ENCODE data around the gene CDC23.
"Not testable (repeated sequence)": the region's sequence is repeated elsewhere in the genome, so short reads cannot be mapped to it uniquely, and the experiment has no call there.

CDC23 gene

GRCh38 chr5:138213161-138214029 is at the start of gene CDC23:
Gene CDC23 (minus strand): TSS chr5:138213323. CDS start chr5:138213312, 11 bp downstream.
- DNase-seq: peak; percentile 99

DNA sequence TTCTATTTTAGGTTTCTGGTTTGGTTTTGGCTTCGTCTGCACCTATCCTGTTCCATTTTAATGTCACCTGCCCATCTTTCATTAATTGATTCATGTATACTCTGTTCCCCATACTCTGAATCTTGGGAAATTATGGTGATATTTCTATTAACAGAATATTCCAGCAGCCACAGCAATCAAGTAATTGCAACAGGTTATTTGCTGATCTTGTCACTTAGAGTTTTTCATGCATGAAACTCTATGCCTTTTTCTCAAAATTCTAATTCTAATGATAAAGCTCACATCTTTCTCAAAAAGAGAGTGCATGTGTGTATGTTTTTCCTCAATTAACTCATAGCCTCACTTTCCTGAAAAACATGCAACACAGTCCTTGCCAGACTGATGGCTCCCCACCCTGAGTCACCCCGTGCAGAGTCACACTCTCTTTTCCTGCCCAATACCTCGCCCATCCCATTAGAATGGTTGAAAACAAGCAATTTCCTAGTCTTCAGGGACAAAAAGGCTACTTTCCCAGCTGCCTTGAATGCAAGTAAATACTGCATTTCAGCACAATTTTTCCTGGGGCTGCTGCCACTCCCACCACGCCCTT is 45.7 kb upstream of the CDC23 start:
- DNase-seq: no peak

DNA sequence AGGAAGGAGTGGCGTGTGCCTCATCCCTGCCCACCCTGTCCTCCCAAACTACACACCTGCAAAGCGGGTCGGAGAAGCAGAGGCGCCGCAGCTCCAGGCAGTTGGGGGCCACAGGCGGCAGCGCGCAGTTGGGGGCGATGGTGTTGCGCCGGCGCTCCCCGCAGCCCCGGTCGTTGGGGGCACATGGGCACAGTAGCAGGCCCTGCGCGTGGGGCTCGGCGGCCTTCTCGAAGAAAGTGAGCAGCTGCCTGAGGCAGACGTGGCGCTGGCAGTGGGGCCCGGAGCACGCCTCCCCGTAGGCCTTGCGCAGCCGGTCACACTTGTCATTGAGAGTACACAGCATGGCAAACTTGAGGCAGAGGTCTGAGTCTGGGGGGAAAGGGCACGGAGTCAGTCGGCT is 44.5 kb upstream of the CDC23 start:
- no peak for DNase-seq

DNA sequence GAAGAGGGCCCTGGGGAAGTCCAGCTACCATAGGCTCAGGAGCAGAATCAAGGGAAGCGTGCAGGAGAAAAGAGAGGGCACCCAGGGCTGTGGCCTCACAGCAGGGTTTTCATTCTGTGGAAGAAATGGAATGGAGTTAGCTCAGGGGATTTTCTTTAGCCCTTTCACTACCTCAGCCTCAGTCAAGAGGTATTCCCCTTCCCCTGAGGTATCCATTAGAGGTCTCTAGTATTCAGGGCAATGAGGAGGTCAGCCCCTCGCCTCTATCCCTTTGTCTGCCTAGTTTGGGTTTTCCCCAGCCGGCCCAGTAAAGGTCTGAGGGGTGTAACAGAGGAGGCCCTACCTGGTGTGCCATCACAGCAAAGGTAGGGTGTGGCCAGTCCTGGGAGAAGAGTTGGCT is 39.8 kb upstream of the CDC23 start:
- DNase-seq: no peak

DNA sequence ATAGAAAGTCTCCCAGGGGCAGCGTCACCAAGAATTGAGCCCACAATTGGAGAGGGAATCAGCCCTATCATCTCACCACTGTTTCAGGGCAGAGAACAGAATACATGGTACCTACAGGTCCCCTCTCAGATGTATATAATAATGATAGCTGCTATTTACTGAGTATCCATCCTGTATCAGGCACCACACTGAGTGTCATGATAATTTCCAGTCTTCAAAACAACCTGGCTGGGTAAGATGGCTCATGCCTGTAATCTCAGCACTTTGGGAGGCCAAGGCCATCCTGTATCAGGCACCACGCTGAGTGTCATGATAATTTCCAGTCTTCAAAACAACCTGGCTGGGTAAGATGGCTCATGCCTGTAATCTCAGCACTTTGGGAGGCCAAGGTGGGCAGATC is 34.7 kb upstream of the CDC23 start:
- DNase-seq: not testable (repeated sequence)

GRCh38 chr5:138246822-138247221 is 33.7 kb upstream of the CDC23 start:
- DNase-seq: no peak

GRCh38 chr5:138246334-138246733 is 33.2 kb upstream of the CDC23 start:
- DNase-seq: no peak

DNA sequence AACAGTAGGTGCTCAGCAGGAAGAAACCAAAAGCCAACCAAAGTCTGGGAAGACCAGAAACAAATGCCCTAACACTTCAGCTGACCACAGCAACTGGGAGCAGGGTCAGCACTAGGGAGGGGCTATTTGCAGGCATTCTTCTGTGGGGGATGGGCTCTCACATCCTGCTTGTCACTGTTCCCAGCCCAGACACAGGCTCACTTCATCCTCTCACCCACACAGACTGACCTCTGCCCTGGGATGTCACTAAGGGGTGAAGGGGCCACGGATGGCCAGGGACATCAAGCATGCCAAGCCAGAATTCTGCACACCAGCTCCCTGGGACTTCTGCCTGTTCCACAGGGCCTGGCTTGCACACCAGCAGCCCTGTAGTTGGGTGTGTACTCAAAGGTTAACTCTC is 32.6 kb upstream of the CDC23 start:
- DNase-seq: no peak

DNA sequence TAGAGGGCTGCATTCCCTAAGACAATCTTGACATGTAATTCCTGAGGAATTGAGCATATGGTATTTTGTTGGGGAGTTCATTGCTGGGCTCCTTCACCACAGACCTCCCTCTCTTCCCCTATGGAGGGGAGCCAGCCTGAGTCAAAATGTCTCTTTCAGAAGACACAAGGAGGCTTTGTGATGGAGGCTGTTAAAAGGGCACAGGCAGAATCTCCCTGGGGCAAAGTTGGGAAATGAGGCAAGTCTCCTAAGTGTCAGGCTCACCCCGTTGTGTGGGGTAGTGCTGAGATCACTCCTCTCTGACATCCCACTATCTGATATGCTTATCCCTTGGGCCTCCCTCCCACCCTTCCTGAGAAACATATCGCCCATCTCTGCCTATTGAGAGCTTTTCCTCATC is 30.7 kb upstream of the CDC23 start:
- peak; percentile 8 for DNase-seq

DNA sequence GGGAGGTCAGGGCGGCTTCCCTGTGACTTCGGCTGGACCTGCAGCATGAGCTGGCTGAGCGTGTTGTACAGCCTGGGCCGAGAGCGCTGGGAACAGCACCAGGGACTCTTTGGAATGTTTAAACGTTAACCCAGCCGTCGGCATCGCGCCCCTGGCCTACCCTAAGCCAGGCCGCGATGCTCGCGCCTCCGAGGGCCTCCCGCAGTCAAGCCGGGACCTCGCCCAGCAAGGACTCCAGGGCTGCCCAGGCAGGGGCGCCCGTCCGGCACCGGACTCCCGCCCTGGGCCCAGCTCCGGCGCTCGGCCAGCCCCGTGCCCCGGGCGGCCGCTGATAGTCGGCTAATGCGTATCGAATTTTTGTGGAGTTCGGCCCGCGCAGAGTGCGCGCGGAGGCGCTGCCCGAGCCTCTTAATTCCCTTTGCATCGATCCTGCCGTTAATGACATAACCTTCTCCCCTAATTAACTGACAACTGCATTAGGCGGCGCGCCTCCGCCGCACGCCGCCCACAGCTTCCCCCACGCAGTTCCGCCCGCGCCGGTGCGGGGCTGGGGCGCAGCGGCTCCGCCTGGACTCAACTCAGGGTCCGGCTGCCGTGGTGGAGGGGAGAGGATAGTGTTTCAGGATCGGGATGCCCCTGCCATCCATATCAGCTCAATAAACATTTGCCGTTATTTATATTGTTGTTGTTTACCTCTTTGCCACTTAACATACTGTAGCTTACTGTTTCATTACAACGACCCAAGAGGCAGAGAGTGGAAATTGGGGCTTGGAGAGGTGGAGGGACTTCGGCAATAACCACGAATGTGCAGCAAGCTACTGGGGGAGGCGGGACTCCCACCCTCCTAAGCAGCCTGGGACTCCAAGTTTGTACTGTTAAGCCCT is 28.8 kb upstream of the CDC23 start:
- peak; percentile 12 for DNase-seq

- DNase-seq: no peak
Measured at GRCh38 chr5:138240650-138241385, 27.7 kb upstream of the CDC23 start.

DNA sequence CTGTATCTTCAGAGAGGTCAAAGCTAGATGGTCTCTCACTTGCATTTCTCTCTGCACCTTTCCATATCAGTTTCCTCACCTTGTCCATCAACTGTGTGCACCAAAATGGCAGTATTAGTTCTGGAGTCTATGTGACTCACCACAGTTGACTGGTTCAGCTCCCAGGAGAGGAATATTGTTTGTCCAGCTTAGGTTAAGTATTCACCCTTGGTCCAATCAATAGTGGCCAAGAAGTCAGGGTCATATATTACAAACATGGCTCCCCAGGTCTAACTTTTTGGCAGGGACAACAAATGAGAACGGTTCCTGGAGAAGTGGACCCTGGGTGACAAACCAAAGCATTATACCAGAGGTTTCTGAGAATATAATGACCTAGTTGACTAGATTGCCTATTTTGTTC is 24.9 kb upstream of the CDC23 start:
- no peak for DNase-seq

DNA sequence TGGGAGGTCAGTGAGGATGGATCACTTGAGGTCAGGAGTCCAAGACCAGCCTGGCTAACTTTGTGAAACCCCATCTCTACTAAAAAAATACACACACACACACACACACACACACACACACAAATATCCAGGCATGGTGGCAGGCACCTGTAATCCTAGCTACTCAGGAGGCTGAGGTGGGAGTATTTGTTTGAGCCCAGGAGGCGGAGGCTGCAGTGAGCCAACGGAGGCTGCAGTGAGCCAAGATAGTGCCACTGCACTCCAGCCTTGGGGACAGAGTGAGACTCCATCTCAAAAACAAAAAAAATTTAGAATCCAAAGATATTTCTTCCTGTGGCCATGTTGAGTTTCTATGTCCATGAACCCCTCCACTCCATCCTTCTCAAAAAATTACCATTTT is 21.5 kb upstream of the CDC23 start:
- DNase-seq: no peak

GRCh38 chr5:138233280-138233679 is 20.2 kb upstream of the CDC23 start:
- DNase-seq: no peak

DNA sequence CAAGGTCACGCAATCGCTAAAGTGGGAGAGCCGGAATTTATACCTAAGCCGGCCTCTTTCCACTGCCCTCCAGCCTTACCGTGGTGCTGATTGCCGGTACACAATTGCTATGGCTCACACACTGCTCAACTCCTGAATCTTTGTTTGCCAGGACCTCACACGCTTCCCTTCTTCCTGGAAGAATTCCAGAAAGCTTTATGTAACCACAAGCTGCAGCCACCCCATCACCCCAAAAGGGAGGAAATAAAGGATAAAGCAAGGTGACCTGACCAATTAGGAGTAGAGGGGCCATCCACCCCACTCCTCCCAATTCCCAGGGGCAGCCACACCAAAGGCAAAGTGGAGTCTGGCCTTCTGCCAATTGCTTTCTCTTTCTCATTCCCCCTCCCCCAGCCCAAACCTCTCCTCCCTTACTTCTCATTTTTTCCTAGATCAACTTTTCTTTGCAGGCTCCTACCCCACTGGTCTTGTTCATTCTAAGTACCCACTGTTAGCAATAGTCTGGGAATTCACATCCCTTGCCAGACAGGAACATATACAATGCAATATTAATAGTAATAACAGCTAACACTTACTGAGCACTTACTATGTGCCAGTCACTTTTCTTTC is 18.0 kb upstream of the CDC23 start:
- DNase-seq: peak; percentile 80

GRCh38 chr5:138230261-138230660 is 17.1 kb upstream of the CDC23 start:
- peak; percentile 63 for DNase-seq

GRCh38 chr5:138229387-138229786 is 16.3 kb upstream of the CDC23 start:
- no peak for DNase-seq

GRCh38 chr5:138226910-138227309 is 13.8 kb upstream of the CDC23 start:
- no peak for DNase-seq

- no peak for DNase-seq
Measured at GRCh38 chr5:138224712-138225111, 11.6 kb upstream of the CDC23 start.

GRCh38 chr5:138223532-138223931 is 10.4 kb upstream of the CDC23 start:
- no peak for DNase-seq

DNA sequence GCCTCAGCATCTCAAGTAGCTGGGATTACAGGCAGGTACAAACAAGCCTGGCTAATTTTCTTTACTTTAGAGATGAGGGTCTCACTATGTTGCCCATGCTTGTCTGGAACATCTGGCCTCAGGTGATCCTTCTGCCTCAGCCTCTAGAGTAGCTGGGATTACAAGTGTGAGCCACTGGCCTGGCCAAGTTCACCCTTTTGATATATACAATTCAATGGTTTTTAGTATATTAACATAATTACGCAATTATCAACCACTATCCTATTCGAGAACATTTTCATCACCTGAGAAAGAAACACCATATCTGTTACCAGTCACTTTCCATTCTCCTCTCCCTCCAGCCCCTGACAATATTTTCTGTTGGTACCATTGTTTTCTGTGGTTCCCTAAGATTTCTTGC is 3.7 kb upstream of the CDC23 start:
- no peak for DNase-seq

- DNase-seq: peak; percentile 3
Measured at GRCh38 chr5:138212828-138213160, 329 bp downstream of the CDC23 start.

DNA sequence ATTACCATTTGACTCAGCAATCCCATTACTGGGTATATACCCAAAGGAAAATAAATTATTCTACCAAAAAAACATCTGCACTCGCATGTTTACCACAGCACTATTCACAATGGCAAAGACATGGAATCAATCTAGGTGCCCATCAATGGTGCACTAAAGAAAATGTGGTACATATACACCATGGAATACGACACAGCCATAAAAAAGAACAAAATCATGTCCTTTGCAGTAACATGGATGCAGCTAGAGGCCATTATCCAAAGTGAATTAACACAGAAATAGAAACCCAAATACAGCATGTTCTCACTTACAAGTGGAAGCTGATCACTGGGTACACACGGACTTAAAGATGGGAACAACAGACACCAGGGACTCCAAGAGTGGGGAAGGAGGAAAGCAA is 2.1 kb downstream of the CDC23 start:
- DNase-seq: no peak
